ACHN (cell line): Measurements from ENCODE around the gene GAK.
"Not testable (repeated sequence)": the region's sequence is repeated elsewhere in the genome, so short reads cannot be mapped to it uniquely, and the experiment has no call there.

ENCODE experiments used
- DNase-seq: peaks from one replicate; pipeline ENCODE4 v3.0.0-alpha.2; 2015
- in situ Hi-C: cut with HindIII; loops from 2 replicates; pipeline ENCODE4 v1.10.0; 2017; ENCODE audit warnings: low sequenced_read_pairs, low pct_ligation_motif_present, low pct_unique_long_range_greater_than_20kb

Gene GAK

DNA sequence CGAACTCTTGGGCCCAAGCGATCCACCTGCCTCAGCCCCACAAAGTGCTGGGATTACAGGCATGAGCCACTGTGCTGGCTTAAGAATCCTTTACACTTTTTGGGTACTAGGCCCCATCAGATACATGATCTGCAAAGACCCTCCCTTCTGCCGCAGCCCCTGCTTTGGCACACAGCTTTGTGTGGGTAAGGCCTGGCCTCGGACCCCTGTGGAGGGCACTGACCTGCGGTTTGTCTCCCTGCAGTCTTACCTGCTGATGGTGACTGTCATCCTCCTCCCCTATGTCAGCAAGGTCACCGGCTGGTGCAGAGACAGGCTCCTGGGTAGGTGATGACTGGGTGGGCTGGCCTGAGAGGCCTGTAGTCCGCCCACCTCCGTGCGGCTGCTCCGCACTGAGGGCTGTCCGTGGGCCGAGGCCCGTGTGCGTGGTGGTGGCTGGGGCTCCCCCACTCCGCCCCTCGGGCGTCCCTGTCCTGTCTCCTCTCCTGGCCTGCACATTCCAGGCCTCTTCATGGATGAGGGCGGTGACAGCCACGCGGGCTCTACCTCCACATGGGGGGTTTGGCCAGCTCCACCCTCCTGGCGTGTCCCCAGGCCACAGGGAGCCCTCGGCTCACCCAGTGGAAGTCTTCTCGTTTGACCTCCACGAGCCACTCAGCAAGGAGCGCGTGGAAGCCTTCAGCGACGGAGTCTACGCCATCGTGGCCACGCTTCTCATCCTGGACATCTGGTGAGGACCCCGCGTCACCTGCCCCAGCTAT, 23.2 kb upstream of the GAK start:
- in situ Hi-C loops, result no loop called here
- DNase-seq, result no peak

GRCh38 chr4:954211-955020, 22.3 kb upstream of the GAK start:
- in situ Hi-C loops, result no loop called here
- DNase-seq, result no peak

- in situ Hi-C loops, result no loop called here
- DNase-seq, result no peak
Measured at GRCh38 chr4:953574-953915, 21.4 kb upstream of the GAK start.

DNA sequence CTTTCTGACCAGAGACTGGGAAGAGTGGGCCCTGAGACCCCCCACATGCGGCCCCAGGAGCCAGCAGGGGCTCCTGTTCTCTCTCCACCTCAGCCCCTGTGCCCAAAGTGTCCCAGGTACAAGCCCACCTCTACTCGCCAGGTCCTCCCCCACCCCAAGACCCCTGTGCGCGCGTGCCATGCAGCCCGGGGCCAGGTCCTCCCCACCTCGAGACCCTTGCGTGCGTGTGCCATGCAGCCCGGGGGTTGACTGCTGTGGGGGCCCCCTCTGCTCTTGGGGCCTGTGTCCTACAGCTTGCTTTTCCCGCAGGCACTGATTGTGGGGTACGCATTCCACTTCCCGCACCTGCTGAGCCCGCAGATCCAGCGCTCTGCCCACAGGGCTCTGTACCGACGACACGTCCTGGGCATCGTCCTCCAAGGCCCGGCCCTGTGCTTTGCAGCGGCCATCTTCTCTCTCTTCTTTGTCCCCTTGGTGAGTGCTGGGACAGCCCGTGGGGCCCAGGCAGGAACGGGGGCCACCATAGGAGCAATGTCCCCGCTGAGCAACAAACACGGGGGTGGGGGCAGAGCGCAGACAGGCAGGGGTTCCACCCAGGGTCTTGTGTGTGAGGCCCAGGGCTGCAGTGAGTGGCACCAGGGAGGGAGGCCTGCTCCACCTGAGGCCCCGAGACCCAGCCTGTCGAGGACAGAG, 20.9 kb upstream of the GAK start:
- in situ Hi-C loops, result no loop called here
- DNase-seq, result no peak

DNA sequence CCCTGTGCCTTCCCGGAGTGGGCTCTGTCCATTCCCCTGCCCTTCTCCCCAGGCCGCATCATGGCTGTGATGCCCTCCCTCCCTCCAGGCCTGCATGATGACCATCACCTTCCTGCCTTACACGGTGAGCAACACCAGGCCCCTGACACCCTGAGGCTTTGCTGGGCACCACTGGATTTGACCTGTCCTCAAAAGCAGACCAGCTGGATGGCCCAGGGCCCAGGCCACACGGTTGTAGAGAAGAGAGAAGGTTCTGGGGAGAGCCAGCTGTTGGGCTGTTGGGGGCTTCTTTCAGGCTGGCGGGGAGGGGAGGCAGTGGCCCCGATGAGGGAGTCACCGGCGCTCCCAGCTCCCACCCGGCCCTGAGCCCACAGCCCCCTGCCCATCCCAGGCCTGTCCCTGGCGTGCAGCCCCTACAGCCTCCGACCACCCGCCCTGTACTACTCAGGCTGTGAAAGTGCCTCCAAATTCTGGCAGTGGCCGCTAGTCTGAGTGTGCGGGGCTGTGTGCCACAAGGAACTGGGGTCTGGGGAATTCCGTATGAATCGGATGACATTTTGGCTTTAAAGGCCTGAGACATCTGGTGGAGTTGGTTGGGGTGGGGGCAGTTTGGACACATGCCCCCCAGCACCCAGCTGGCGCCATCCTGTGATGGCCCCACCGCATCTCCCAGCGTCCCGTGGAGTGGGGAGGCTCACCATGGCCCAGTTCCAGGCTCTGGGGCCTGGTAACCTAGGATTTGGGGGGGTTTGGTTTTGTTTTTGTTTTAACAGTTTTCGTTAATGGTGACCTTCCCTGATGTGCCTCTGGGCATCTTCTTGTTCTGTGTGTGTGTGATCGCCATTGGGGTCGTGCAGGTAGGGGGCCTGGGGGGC, 19.7 kb upstream of the GAK start:
- in situ Hi-C loops, result no loop called here
- no peak for DNase-seq

DNA sequence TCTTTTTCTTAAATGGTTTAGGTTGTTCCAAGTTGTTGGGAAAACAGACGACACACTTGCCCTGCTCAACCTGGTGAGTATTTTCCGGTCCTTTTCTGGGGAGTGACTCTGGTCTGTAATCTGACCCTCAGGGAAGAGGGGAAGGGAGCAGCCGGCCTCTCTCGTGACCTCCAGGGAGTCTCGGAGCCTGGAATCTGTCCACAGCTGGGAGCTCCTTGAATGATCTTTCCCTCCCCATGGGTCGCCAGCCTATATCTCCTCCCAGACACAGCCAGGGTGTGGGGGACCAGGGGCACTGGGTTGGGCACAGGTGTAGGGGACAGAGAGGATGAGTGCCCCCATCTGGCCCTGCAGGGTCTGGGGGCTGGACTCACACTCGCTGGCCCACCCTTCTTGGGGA, 19.1 kb upstream of the GAK start:
- no peak for DNase-seq
- in situ Hi-C loops, result no loop called here

GRCh38 chr4:950136-951020, 18.3 kb upstream of the GAK start:
- in situ Hi-C loops, result no loop called here
- no peak for DNase-seq

- no peak for DNase-seq
Measured at GRCh38 chr4:949656-950055, 17.5 kb upstream of the GAK start.

GRCh38 chr4:948936-949300, 16.8 kb upstream of the GAK start:
- in situ Hi-C loops, result no loop called here

More at GRCh38 chr4:949656-950055, 17.5 kb upstream of the GAK start:
- in situ Hi-C loops, result no loop called here

GRCh38 chr4:948101-948935, 16.2 kb upstream of the GAK start:
- in situ Hi-C loops, result no loop called here
- no peak for DNase-seq

More at GRCh38 chr4:948936-949300, 16.8 kb upstream of the GAK start:
- no peak for DNase-seq

- in situ Hi-C loops, result no loop called here
Measured at GRCh38 chr4:947491-947971, 15.4 kb upstream of the GAK start.

GRCh38 chr4:946517-947471, 14.7 kb upstream of the GAK start:
- in situ Hi-C loops, result no loop called here
- DNase-seq, result no peak

More at GRCh38 chr4:947491-947971, 15.4 kb upstream of the GAK start:
- DNase-seq, result no peak

DNA sequence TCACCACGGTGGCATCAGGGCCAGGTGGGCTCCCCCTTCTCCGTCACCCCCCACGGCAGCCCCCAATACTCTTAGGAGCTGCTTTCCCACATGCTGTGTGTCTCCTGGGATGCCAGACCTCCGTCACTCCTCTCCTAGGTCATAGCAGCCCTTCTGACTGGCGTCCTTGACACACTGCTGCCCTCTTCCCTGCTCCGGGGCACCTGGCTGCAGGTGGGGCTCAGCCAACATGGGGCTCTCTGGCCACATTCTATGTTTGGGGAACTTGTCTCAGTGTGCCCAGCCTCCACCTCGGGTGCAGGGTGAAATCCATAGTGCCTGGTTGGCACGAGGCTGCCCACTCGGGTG, 14.0 kb upstream of the GAK start:
- no peak for DNase-seq
- in situ Hi-C loops, result no loop called here

DNA sequence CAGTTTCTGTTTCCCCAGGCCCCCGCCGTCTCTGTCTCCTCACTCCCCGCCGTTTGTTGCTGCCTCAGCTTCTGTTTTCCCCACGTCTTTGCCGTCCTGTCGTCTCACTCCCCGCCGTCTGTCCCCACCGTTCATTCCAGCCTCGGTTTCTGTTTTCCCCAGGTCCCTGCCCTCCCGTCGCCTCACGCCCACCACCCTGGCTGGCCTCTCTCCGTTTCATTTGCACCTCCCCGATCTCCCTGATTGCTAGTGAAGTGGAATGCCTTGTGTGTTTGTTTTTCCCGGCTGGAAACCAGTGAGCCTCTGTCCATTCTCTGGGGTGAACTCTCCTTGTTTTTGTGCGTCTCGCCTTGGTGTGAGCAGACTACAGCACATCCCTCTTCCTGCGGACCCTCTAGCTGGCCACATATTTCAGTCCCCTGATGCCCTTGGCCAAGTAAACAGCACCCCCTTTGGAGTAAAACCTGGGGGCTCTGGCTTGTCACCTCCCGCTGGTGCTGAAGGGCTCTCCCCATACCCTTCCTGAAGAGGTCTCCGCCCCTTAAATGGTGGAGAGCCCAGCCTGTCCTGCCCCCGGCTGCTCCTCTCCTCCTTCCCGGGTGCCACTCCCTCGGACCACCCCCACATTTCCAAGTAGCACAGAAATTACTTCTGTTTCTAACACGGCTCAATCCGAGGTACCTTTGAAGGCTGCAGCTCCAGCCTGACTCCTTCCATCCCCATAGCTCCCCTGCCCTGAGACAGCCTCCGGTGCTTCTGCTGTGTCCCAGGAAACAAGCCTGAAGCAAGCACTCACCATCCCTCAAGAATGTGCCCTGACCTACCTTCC, 13.4 kb upstream of the GAK start:
- DNase-seq, result no peak
- in situ Hi-C loops, result no loop called here

DNA sequence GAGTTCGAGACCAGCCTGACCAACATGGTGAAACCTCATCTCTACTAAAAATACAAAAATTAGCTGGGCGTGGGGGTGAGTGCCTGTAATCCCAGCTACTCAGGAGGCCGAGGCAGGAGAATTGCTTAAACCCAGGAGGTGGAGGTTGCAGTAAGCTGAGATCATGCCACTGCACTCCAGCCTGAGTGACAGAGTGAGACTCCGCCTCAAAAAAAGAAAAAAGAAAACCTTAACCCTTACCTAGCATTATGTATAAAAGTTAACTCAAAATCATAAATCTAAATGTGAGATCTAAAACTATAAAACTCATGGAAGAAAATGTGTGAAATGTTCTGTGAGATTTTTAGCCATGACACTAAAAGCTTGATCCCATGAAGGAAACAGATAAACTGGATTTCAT, 7.4 kb upstream of the GAK start:
- DNase-seq, in situ Hi-C loops: not testable (repeated sequence)
